WTC11 (cell line): ENCODE data around the gene SLC9A9. TPM values are rescaled to one million over a fixed set of nuclear protein-coding genes. Genes with fewer than 3 reads are reported as not detected.

Experiments used
- ATAC-seq: fragments of 200-7000 bp; cut with Tn5 transposase; 2 replicates; pipeline ENCODE4 v1.10.0; 2021; ENCODE audit warnings: mild to moderate bottlenecking, moderate library complexity
- CTCF ChIA-PET: fragments of 300-600 bp; sonication (Branson Sonifier 250); formaldehyde crosslinking; loops from one replicate; lab custom pipeline; 2021; ENCODE audit warnings: antibody characterized with exemption; lab: Charles Lee
- POLR2A ChIA-PET: fragments of 350-600 bp; sonication (Branson Sonifier 250); formaldehyde crosslinking; loops from one replicate; lab custom pipeline; 2021; ENCODE audit warnings: antibody characterized with exemption; lab: Charles Lee
- DNase-seq: peaks from one replicate; pipeline ENCODE4 v3.0.0; 2021; ENCODE audit warnings: low spot score
- H3K27ac Mint-ChIP-seq: 2 replicates; pipeline ENCODE4 v1.8.0; 2021; ENCODE audit warnings: mixed read lengths
- H3K27me3 Mint-ChIP-seq: 2 replicates; pipeline ENCODE4 v1.8.0; 2021; ENCODE audit warnings: low read depth, mild to moderate bottlenecking, moderate library complexity, mixed read lengths
- H3K36me3 Mint-ChIP-seq: 2 replicates; pipeline ENCODE4 v1.8.0; 2021; ENCODE audit warnings: mixed read lengths
- H3K4me1 Mint-ChIP-seq: 2 replicates; pipeline ENCODE4 v1.8.0; 2022; ENCODE audit warnings: mixed read lengths
- H3K4me3 Mint-ChIP-seq: 2 replicates; pipeline ENCODE4 v1.8.0; 2021; ENCODE audit warnings: mild to moderate bottlenecking, moderate library complexity, mixed read lengths
- H3K9me3 Mint-ChIP-seq: 2 replicates; pipeline ENCODE4 v1.8.0; 2021; ENCODE audit warnings: mixed read lengths
- ATF1 ChIP-seq: sonication (generic); formaldehyde crosslinking; IDR thresholded peaks from 2 replicates; pipeline ENCODE4 v1.8.1; 2023; ENCODE audit warnings: mild to moderate bottlenecking, moderate library complexity, missing genetic modification reagents
- EMX1 ChIP-seq: fragments of 250-450 bp; sonication (Bioruptor Pico); IDR thresholded peaks from 2 replicates; pipeline ENCODE4 v1.8.0; 2021; ENCODE audit warnings: mild to moderate bottlenecking
- JAZF1 ChIP-seq: fragments of 250-450 bp; sonication (Bioruptor Pico); IDR thresholded peaks from 2 replicates; pipeline ENCODE4 v1.9.0; 2021; ENCODE audit warnings: moderate library complexity, mild to moderate bottlenecking, inconsistent platforms
- MXD4 ChIP-seq: fragments of 250-450 bp; sonication (Bioruptor Pico); IDR thresholded peaks from 2 replicates; pipeline ENCODE4 v1.8.0; 2021; ENCODE audit warnings: mild to moderate bottlenecking, moderate library complexity, borderline replicate concordance
- NFE2L1 ChIP-seq: sonication (generic); formaldehyde crosslinking; IDR thresholded peaks from 2 replicates; pipeline ENCODE4 v1.8.1; 2023; ENCODE audit warnings: missing genetic modification reagents
- NR1H2 ChIP-seq: sonication (generic); formaldehyde crosslinking; IDR thresholded peaks from 2 replicates; pipeline ENCODE4 v1.9.0; 2021; ENCODE audit warnings: mild to moderate bottlenecking, moderate library complexity, missing genetic modification reagents
- NR2C2 ChIP-seq: sonication (generic); formaldehyde crosslinking; IDR thresholded peaks from 2 replicates; pipeline ENCODE4 v1.8.0; 2022; ENCODE audit warnings: mild to moderate bottlenecking, missing genetic modification reagents
- ZNF416 ChIP-seq: fragments of 250-450 bp; sonication (Bioruptor Pico); IDR thresholded peaks from 2 replicates; pipeline ENCODE4 v1.9.0; 2021; ENCODE audit warnings: mild to moderate bottlenecking, inconsistent platforms
- total RNA-seq: library from RNA; stranded (reverse); gene quantifications from 3 replicates; pipeline ENCODE4 v1.2.3, GENCODE V29; 2021
- TF ChIP-seq, protein P1 (sequence below): fragments of 250-450 bp; sonication (Bioruptor Pico); IDR thresholded peaks from 2 replicates; pipeline ENCODE4 v1.9.0; 2021; ENCODE audit warnings: mild to moderate bottlenecking
- TF ChIP-seq, protein P2 (sequence below): fragments of 250-450 bp; sonication (Bioruptor Pico); conservative IDR thresholded peaks from 2 replicates; pipeline ENCODE4 v1.9.0; 2021; ENCODE audit warnings: mild to moderate bottlenecking
- TF ChIP-seq, protein P3 (sequence below): fragments of 250-450 bp; sonication (Bioruptor Pico); IDR thresholded peaks from 2 replicates; pipeline ENCODE4 v1.8.0; 2021; ENCODE audit warnings: mild to moderate bottlenecking
- TF ChIP-seq, protein P4 (sequence below): sonication (generic); formaldehyde crosslinking; IDR thresholded peaks from 2 replicates; pipeline ENCODE4 v1.8.1; 2022; ENCODE audit warnings: missing genetic modification reagents, borderline replicate concordance
- TF ChIP-seq, protein P5 (sequence below): sonication (generic); formaldehyde crosslinking; IDR thresholded peaks from 2 replicates; pipeline ENCODE4 v1.8.0; 2022; ENCODE audit warnings: mild to moderate bottlenecking, missing genetic modification reagents

SLC9A9 gene
- total RNA-seq, 1 experiment from 2014 or later: 1.2 TPM

GRCh38 chr3:143375698-143376097 lies 472.6 kb downstream of the SLC9A9 start (continued):
- TF ChIP-seq, protein P1, sequence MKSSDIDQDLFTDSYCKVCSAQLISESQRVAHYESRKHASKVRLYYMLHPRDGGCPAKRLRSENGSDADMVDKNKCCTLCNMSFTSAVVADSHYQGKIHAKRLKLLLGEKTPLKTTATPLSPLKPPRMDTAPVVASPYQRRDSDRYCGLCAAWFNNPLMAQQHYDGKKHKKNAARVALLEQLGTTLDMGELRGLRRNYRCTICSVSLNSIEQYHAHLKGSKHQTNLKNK (CRISPR knock-in tag): no peak
- TF ChIP-seq, protein P2, sequence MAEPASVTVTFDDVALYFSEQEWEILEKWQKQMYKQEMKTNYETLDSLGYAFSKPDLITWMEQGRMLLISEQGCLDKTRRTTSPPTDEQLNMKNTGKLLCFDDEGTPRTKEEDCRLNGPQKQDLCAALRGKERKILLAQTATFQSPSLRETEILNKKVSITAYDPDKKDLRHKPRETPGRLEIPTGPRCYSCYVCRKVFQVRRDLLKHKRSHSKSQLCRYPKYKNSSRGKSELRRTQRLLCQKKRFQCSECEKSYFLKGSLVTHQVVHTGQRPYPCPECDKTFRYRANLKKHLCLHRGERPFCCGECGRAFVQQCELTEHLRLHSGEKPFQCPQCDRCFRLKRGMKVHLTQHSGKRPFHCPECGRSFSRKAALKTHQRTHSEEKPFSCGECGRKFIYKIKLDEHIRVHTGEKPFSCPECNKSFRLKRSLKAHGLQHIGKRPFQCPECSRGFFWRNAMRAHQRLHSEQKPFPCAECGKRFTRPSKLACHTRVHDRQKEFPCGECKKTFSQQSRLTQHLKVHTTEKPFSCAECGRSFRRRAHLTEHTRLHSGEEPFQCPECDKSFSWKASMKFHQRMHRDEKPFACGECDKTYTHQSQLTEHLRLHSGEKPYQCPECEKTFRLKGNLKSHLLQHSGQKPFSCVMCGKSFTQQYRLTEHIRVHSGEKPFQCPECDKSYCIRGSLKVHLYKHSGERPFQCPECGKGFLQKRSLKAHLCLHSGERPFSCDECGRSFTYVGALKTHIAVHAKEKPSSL: no peak
- TF ChIP-seq MXD4: no peak
- TF ChIP-seq, all 79 proteins: peak for 0

DNA sequence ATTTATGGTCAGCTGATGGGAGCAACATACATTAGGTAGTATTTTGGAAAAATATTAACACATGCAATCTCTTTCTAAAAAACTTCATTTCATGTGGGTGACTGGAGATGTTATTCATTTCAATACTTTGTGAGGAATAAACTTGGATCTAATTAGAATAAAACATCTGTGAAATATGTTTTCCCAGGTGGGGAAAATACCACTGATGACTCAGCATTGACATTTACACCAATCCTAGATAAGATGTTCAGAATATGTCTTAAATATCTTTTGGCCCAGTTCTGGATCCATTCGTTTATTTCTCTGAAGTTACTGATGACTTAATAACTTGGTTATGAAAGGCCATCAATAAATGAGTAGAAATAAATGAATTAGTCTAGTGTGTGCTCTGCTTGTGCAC lies 481.1 kb downstream of the SLC9A9 start:
- no peak for TF ChIP-seq ZNF416
- TF ChIP-seq NR1H2: no peak
- TF ChIP-seq, protein P3, sequence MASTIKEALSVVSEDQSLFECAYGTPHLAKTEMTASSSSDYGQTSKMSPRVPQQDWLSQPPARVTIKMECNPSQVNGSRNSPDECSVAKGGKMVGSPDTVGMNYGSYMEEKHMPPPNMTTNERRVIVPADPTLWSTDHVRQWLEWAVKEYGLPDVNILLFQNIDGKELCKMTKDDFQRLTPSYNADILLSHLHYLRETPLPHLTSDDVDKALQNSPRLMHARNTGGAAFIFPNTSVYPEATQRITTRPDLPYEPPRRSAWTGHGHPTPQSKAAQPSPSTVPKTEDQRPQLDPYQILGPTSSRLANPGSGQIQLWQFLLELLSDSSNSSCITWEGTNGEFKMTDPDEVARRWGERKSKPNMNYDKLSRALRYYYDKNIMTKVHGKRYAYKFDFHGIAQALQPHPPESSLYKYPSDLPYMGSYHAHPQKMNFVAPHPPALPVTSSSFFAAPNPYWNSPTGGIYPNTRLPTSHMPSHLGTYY (CRISPR knock-in tag): no peak
- TF ChIP-seq, protein P4, sequence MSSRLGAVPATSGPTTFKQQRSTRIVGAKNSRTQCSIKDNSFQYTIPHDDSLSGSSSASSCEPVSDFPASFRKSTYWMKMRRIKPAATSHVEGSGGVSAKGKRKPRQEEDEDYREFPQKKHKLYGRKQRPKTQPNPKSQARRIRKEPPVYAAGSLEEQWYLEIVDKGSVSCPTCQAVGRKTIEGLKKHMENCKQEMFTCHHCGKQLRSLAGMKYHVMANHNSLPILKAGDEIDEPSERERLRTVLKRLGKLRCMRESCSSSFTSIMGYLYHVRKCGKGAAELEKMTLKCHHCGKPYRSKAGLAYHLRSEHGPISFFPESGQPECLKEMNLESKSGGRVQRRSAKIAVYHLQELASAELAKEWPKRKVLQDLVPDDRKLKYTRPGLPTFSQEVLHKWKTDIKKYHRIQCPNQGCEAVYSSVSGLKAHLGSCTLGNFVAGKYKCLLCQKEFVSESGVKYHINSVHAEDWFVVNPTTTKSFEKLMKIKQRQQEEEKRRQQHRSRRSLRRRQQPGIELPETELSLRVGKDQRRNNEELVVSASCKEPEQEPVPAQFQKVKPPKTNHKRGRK (CRISPR knock-in tag): no peak
- no peak for TF ChIP-seq EMX1
- ATAC-seq (no peak), DNase-seq (no peak)
- Mint-ChIP-seq H3K36me3 (no peaks in the 10 kb centered on the region), H3K4me1 (0 out of 2 replicates have a peak, but pooled peaks cover 3% of the 10 kb centered on the region), H3K4me3 (no peak overlapping the region), H3K9me3 (no peaks in the 10 kb centered on the region), H3K27ac (no peak overlapping the region), H3K27me3 (no peaks in the 10 kb centered on the region)
- ChIA-PET POLR2A (no interaction called here), CTCF (interaction anchor here (0.8 kb wide), 1 partner anchor 9 kb away, joined by 3 read pairs; no protein-coding TSS in a partner anchor)

DNA sequence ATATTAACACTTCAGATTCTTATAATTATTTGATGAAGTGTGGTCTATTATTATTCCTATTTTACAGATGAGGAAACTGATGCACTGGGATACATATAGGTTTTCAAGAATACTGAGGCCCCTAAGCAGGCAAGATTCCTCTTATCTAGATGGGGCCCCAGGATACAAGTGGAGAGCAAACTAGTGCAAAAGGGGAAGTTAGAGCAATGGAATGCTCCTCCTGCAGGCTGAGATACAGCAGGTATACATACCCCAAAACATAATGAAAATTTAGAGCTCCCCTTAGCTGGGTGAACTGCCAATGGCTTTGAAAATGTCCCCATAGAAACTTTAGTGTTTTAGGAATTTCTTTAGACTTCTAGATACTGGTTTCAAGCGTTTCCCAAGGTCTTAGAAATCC lies 481.6 kb downstream of the SLC9A9 start:
- POLR2A ChIA-PET: no interaction called here
- ATAC-seq (peak; percentile 46; the same call in 1 of the 2 replicates), DNase-seq (no peak)
- Mint-ChIP-seq H3K4me3 (no peak overlapping the region), H3K27ac (no peak overlapping the region)
- CTCF ChIA-PET: interaction anchor here (0.8 kb wide), 1 partner anchor 9 kb away, joined by 3 read pairs; no protein-coding TSS in a partner anchor
- TF ChIP-seq ATF1 (CRISPR knock-in tag) (no peak), NFE2L1 (no peak), NR2C2 (CRISPR knock-in tag) (no peak), JAZF1 (no peak)
- TF ChIP-seq, all 79 proteins: peak for 0
- H3K36me3 Mint-ChIP-seq: no peaks in the 10 kb centered on the region
- 0 out of 2 replicates have a peak, but pooled peaks cover 3% of the 10 kb centered on the region for H3K4me1 Mint-ChIP-seq
- H3K9me3 Mint-ChIP-seq: no peaks in the 10 kb centered on the region
- H3K27me3 Mint-ChIP-seq: no peaks in the 10 kb centered on the region

DNA sequence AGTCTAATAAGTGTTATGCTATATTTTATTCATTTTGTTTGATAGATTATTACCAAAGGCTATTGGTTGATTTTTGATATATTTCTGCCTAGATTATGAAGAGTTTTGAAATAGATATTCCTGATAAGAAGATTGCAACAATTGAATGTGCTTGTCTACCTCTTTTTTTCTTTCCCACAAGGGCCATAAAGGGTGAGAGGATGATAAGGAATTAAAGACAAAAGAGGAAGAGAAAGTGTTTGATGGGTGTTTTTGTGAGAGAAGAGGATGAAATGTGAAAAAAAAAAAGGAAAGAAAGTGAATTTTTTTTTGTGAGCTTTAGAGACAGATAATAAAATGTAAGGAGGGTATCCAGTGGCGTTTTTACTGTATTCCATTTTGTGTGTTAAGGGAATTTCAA lies 484.3 kb downstream of the SLC9A9 start:
- TF ChIP-seq, protein P5, sequence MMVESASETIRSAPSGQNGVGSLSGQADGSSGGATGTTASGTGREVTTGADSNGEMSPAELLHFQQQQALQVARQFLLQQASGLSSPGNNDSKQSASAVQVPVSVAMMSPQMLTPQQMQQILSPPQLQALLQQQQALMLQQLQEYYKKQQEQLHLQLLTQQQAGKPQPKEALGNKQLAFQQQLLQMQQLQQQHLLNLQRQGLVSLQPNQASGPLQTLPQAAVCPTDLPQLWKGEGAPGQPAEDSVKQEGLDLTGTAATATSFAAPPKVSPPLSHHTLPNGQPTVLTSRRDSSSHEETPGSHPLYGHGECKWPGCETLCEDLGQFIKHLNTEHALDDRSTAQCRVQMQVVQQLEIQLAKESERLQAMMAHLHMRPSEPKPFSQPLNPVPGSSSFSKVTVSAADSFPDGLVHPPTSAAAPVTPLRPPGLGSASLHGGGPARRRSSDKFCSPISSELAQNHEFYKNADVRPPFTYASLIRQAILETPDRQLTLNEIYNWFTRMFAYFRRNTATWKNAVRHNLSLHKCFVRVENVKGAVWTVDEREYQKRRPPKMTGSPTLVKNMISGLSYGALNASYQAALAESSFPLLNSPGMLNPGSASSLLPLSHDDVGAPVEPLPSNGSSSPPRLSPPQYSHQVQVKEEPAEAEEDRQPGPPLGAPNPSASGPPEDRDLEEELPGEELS (CRISPR knock-in tag): no peak
- Mint-ChIP-seq H3K27ac (no peak overlapping the region), H3K9me3 (peaks cover 4% of the 10 kb centered on the region; the same call in 1 of the 2 replicates), H3K36me3 (no peaks in the 10 kb centered on the region), H3K4me3 (no peak overlapping the region), H3K27me3 (no peaks in the 10 kb centered on the region), H3K4me1 (0 out of 2 replicates have a peak, but pooled peaks cover 3% of the 10 kb centered on the region)
- ChIA-PET POLR2A (no interaction called here), CTCF (no interaction called here)
- no peak for ATAC-seq
- no peak for DNase-seq
